Measurements from ENCODE around the gene HBD.
"Not testable (repeated sequence)": the region's sequence is repeated elsewhere in the genome, so short reads cannot be mapped to it uniquely, and the experiment has no call there.

The HBD gene

DNA sequence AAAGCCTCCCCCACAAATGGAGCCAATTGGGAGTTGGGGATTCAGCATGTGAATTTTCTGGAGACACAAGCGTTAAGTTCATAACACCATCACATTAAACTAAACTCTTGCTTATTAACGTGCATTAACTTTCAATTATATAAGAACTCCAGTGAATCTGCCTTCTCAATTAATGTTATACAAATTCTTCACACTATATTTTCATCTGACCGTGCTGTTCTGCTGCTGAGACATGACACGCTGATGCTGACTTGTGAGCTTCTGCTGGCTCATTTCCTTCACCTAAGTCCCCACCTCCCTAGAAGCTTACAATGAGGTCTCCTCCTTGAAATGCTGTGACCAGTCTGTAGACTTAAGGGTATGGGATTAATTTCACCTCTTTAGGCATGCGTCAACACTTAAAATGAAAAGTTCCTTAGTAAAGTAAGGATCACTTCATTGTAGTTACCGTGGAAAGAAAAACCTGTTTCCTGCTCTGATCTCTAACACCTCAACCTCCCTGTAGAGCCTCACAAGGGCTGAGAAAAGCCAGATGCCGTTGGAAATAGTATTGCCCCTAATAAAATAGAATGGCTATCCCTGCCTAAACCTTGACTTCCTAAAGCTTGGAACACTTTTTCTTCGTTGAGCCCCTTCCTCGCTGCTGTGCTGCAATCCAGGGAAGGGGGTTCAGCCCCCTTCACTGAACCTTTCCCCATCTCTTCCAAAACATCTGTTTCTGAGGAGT, 18.1 kb upstream of the HBD start:
- no peak for DNase-seq

DNA sequence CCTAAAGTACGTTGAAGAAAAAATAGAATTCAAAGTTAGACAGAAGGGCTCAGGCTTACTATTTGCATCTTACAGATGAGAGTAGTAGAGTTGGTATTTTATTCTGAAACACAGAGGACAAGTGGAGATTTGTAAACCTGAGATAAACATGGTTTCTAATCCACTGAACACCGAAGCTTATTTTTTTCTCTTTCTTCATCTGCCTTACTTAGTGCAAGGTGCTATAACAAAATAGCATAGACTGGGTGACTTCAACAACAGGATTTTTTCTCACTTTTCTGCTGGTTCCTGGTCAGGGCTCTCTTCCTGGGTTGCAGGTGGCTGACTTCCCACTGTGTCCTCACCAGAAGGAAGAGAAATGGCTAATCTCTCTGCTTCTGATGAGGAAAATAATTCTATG, 17.5 kb upstream of the HBD start:
- no peak for DNase-seq

GRCh38 chr11:5250543-5251204, 16.4 kb upstream of the HBD start:
- DNase-seq = no peak

DNA sequence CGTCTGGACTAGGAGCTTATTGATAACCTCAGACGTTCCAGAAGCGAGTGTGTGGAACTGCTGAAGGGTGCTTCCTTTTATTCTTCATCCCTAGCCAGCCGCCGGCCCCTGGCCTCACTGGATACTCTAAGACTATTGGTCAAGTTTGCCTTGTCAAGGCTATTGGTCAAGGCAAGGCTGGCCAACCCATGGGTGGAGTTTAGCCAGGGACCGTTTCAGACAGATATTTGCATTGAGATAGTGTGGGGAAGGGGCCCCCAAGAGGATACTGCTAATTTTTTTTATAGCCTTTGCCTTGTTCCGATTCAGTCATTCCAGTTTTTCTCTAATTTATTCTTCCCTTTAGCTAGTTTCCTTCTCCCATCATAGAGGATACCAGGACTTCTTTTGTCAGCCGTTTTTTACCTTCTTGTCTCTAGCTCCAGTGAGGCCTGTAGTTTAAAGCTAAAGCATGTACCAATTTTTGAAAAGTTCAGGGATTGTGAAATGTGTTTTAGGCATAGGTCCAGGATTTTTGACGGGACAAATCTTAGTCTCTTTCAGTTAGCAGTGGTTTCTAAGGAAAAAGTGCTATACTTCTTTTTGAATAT, 15.6 kb upstream of the HBD start, which contains the start of gene HBG1:
Gene HBG1 (minus strand): TSS at position 51 of the 590 bp plus-strand sequence. CDS start 53 bp downstream, outside the sequence.
- not testable (repeated sequence) for DNase-seq

DNA sequence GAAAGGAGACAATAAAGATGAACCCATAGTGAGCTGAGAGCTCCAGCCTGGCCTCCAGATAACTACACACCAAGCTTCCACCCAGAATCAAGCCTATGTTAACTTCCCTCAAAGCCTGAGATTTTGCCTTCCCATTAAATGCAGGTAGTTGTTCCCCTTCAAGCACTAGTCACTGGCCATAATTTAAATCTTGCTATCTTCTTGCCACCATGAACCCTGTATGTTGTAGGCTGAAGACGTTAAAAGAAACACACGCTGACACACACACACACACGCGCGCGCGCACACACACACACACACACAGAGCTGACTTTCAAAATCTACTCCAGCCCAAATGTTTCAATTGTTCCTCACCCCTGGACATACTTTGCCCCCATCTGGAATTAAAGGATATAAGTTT, 14.2 kb upstream of the HBD start:
- DNase-seq = not testable (repeated sequence)

DNA sequence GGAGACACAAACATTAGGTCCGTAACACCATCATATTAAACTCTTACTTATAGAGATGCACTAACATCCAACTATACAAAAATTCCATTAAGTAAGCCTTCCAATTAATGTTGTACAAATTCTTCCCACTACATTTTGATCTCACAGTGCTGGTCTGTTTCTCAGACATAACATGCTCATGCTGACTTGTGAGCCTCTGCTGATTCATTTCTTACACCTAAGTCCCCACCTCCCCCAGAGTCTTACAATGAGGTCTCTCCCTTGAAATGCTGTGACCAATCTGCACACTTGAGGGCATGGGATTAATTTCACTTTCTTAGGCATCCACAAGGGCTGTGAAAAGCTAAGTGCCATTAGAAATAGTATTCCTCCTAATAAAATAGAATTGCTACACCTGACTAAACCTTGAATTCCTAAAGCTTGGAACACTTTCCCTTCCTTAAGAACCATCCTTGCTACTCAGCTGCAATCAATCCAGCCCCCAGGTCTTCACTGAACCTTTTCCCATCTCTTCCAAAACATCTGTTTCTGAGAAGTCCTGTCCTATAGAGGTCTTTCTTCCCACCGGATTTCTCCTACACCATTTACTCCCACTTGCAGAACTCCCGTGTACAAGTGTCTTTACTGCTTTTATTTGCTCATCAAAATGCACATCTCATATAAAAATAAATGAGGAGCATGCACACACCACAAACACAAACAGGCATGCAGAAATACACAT, 13.3 kb upstream of the HBD start:
- no peak for DNase-seq

GRCh38 chr11:5246772-5247471, 12.6 kb upstream of the HBD start:
- DNase-seq = no peak

DNA sequence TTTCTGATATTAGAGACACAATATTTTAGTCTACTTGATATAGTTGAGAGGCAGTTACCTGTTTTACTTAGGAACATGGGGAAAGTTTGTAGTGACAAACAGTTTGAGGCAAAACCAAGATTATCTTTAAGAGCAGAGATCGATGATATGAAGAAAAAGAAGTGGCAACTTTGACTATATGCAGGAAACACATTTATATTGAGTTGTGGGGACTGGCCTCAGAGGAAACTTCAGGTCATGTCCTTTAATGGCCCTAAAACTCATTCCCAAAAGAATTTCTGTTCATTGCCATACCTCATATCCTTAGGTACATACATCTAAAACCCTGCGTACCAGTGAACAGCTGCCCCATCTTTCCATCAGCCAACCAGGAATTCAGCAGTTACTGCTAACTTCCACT, 10.9 kb upstream of the HBD start:
- DNase-seq = no peak

DNA sequence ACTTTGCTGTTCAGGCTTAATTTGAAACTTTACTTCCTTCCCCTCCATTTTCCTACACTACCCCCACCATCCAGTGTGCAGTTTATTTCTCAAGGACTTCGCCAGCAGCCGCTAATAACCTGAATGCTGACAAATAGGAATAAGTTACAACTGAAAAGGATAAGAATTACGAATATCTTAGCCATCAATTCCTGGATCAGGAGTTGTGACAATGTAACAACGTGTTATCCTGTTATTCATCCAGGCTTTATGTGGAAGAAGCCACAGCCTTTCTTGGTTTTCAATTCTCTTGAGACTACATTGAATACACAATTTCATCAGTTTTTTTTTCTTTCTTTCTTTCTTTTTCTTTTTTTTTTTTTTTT, 9.5 kb upstream of the HBD start:
- no peak for DNase-seq

GRCh38 chr11:5242933-5243815, 8.9 kb upstream of the HBD start:
- no peak for DNase-seq

DNA sequence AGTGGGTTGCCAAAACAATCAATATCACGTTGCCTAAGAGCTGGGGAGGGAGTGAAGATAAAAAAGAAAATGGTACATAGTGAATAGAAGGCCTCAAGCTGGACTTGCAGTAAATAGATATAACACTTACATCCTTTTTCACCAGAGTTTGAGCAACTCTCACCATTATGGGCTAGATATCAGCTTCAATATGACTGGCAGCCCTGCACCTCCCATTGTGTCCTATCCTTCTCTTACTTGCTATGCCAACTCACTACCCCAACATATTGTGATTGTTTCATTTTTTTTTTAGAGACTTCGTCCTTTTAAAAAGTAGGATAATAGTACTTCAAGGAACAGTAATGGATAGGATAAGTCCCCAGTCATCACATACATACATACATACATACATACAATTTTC, 7.9 kb upstream of the HBD start:
- no peak for DNase-seq

- DNase-seq = no peak
Measured at GRCh38 chr11:5241458-5241857, 7.2 kb upstream of the HBD start.

DNA sequence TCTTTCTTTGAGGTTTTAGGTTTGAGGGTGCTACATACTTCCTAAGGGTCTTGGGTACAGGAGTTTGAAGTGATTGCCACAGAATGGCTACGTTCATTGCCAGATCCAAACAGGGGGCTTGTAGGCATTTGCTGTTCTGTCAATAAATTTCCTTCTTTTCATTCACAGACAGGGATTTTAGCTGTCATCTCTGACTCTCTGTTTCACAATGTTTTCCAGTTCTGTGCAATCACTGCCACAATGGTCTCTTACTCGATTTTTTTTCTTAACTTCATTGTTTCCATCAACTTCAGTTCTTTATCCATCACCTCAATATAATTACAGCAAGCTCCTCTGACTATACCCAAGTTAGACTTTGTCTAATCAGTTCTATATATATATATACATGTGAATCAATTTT, 6.2 kb upstream of the HBD start:
- no peak for DNase-seq

- DNase-seq = no peak
Measured at GRCh38 chr11:5240056-5240455, 5.8 kb upstream of the HBD start.

DNA sequence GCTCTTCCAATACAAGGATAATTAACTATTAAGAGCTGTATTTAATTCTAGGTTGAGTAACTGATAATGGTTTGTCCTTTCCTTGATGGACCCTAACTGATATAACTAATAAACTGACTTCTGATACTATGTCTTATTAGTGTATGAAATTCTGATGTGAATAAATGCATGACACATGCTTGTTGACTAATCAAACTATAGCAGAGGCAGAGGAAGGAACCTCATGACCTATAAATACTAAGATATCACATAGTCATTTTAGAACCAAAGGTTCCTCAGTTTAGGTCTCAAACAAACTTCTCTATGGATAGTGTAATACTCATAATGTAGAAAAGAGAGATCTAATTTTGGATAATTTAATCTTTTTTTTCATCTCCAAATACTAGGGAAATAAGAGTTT, 4.8 kb upstream of the HBD start:
- DNase-seq = no peak

DNA sequence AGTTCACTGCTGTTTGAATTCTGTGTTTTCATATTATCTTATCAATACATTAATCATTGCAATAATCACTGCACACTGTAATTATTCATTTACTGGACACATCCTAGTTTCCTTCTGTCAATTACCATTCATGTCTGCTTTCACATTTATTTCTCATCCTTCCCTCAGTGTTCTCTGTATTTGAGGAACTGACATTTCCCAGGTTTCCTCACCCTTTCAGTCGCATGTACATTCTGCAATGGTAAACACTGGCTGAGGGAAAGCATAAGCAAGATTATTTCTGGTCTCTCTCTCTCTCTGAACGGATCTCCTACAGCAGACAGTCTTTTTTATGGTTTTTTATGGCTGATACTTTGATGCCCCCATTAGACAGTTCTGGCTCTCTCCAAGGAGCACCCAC, 4.2 kb upstream of the HBD start:
- no peak for DNase-seq

- DNase-seq = no peak
Measured at GRCh38 chr11:5237420-5237819, 3.1 kb upstream of the HBD start.

- DNase-seq = no peak
Measured at GRCh38 chr11:5235364-5236095, 1.2 kb upstream of the HBD start.

DNA sequence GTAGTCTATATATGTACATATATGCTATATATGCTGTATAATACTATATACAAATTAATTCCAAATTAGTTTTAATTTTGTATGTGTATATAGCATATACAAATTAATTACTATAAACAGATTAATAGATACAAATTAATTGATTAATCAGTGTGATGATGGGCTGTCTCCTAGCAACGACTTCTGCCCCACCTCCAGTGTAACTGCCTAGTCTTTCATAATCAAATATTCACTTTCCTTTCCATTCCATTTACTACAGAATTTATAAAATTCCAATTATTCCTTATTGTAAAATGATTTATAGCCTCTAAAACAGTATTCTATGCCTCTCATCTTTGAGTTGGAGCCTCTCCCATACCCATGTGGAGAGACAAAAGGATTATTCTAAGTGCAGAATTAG, 976 bp downstream of the HBD start:
- DNase-seq = no peak

DNA sequence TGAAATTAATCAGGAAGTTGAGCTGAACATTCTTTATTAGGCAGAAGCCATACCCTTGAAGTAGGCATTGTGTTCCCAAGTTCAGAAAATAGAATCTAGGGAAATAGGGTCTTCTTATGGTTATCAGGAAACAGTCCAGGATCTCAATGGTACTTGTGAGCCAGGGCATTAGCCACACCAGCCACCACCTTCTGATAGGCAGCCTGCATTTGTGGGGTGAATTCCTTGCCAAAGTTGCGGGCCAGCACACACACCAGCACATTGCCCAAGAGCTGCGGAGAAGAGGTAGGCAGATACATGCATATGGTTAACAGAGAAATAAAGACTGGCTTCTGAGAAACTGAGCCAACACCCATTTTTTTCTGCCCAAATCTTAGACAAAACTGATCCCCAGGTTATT, 1.5 kb downstream of the HBD start:
- no peak for DNase-seq

DNA sequence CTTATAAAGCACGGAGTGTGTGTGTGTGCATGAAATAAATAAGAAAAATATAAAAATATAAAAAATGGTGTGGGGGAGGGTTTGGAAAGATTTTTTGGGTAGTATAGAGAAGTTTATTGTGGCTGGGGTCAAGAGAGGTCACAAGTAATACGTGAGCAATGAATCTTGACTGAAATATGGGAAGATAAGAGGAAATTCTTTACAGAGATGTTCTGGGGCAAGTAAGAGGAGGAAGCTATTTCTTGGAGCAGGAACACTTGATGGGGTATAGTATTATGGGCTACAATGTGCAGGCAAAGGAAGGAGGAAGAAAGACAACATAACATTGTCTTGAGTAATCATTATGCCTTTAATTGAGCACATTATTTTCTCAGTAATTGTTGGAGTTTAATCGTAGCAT, 2.1 kb downstream of the HBD start:
- no peak for DNase-seq

All from activated CD4-positive, CD25-positive, alpha-beta regulatory T cell (primary cell).